ENCODE measurements around the gene UXS1. TPM values are rescaled to one million over a fixed set of nuclear protein-coding genes. Genes with fewer than 3 reads are reported as not detected.

Gene UXS1
- total and polyA plus RNA-seq, 2 donors from 2014 or later = 56.6 to 74.4 TPM

DNA sequence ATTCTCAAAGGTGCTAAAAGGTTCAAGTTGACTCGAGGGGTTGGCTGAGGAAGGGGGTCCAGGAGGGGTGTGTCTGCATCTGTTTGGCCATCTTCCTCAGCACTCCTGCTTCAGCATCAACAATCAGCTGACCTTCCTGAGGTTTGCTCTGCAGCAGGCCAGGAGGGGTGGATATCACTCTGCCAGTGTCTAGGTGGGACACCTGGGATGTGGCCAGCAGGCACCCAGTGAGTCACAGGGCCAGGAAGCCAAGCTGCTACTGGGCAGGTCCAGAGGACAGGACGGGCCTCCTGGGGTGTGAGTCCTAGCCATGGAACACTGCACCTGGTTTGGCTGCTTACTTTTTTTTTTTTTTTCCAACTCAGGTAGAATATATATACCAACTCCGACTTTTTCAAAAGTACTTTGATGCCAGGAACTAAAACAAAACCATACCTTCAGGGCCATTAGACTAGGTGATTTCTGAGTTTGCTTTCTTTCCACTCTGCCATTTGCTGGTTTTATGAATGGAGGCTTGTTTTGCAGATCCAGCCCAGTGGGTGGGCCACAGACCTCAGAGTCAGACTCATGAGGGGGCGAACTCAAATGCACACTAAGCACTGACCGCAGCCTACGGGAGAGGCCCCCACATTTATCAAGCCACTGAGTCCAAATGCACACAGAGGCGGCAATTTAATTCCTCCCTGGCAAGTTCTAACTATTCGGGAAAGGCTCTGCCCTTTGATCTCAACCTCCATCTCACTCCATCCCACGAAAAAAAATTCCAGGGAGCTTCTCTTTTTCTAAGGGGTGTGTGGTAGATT lies 76.0 kb downstream of the UXS1 start:
- Histone ChIP-seq H3K4me1 (ENCODE audit: control insufficient read depth in 2 of 3, insufficient read depth in 2 of 3, low read depth in 1 of 3, low read length in 3 of 3) (peaks cover 5 to 15% (median 11%) of the 10 kb centered on the region in 3 donors), H3K36me3 (ENCODE audit: control insufficient read depth in 2 of 3, insufficient read depth in 3 of 3, low read length in 3 of 3) (peaks cover 5 to 18% (median 12%) of the 10 kb centered on the region in 3 donors), H3K9me3 (ENCODE audit: control insufficient read depth in 2 of 3, insufficient read depth in 1 of 3, low read length in 3 of 3) (no peaks in the 10 kb centered on the region), H3K27me3 (ENCODE audit: control insufficient read depth, insufficient read depth, low read length) (no peaks in the 10 kb centered on the region), H3K4me3 (ENCODE audit: low read length in 3 of 3) (no peak overlapping the region), H3K27ac (ENCODE audit: low read depth in 2 of 2, low read length in 2 of 2) (peak overlapping the region in 1 of 2 donors; percentile 54), H3K9ac (ENCODE audit: low read length in 3 of 3) (peak overlapping the region in 1 of 3 donors; percentile 23)
- no peak for TF ChIP-seq CTCF (IDR thresholded peaks at IDR 0.05; ENCODE audit: borderline replicate concordance, extremely low read depth, insufficient read depth)
- peak in 1 of 5 donors; percentile 92 for DNase-seq
- intact Hi-C loops (cut with DNase I) = no loop called here
- no peak for FAIRE-seq

GRCh38 chr2:106117347-106117746 lies 76.8 kb downstream of the UXS1 start:
- peak overlapping the region in 1 of 2 donors; percentile 54 for H3K27ac ChIP-seq (ENCODE audit: low read depth in 2 of 2, low read length in 2 of 2)
- TF ChIP-seq CTCF (IDR thresholded peaks at IDR 0.05; ENCODE audit: borderline replicate concordance, extremely low read depth, insufficient read depth) = no peak
- peaks cover 5 to 16% (median 15%) of the 10 kb centered on the region in 3 donors for H3K4me1 ChIP-seq (ENCODE audit: control insufficient read depth in 2 of 3, insufficient read depth in 2 of 3, low read depth in 1 of 3, low read length in 3 of 3)
- H3K4me3 ChIP-seq (ENCODE audit: low read length in 3 of 3) = no peak overlapping the region
- peaks cover 5 to 17% (median 6%) of the 10 kb centered on the region in 3 donors for H3K36me3 ChIP-seq (ENCODE audit: control insufficient read depth in 2 of 3, insufficient read depth in 3 of 3, low read length in 3 of 3)
- peak overlapping the region in 1 of 3 donors; percentile 23 for H3K9ac ChIP-seq (ENCODE audit: low read length in 3 of 3)
- DNase-seq (no peak), FAIRE-seq (no peak)
- no peaks in the 10 kb centered on the region for H3K27me3 ChIP-seq (ENCODE audit: control insufficient read depth, insufficient read depth, low read length)
- intact Hi-C loops (cut with DNase I) = no loop called here
- H3K9me3 ChIP-seq (ENCODE audit: control insufficient read depth in 2 of 3, insufficient read depth in 1 of 3, low read length in 3 of 3) = no peaks in the 10 kb centered on the region

- DNase-seq (no peak), FAIRE-seq (no peak)
- no peak overlapping the region for H3K4me3 ChIP-seq (ENCODE audit: low read length in 3 of 3)
- H3K27ac ChIP-seq (ENCODE audit: low read depth in 2 of 2, low read length in 2 of 2) = peak overlapping the region; percentile 10 to 28
- H3K4me1 ChIP-seq (ENCODE audit: control insufficient read depth in 2 of 3, insufficient read depth in 2 of 3, low read depth in 1 of 3, low read length in 3 of 3) = peaks cover 5 to 17% (median 15%) of the 10 kb centered on the region in 3 donors
- H3K27me3 ChIP-seq (ENCODE audit: control insufficient read depth, insufficient read depth, low read length) = no peaks in the 10 kb centered on the region
- H3K9me3 ChIP-seq (ENCODE audit: control insufficient read depth in 2 of 3, insufficient read depth in 1 of 3, low read length in 3 of 3) = no peaks in the 10 kb centered on the region
- intact Hi-C loops (cut with DNase I) = no loop called here
- no peak overlapping the region for H3K9ac ChIP-seq (ENCODE audit: low read length in 3 of 3)
- no peak for TF ChIP-seq CTCF (IDR thresholded peaks at IDR 0.05; ENCODE audit: borderline replicate concordance, extremely low read depth, insufficient read depth)
- peaks cover 0 to 16% (median 3%) of the 10 kb centered on the region in 3 donors for H3K36me3 ChIP-seq (ENCODE audit: control insufficient read depth in 2 of 3, insufficient read depth in 3 of 3, low read length in 3 of 3)
Observed at GRCh38 chr2:106116248-106116647, 77.9 kb downstream of the UXS1 start.
